ENCODE measurements around the gene HHAT.

- TF ChIP-seq CTCF (IDR thresholded peaks at IDR 0.05; ENCODE audit: low read length), result peak; percentile 70
- TF ChIP-seq EZH2 (optimal IDR thresholded peaks at IDR 0.05; ENCODE audit: low read depth, low read length), result no peak
- no peak for TF ChIP-seq EZH2phosphoT487 (IDR thresholded peaks at IDR 0.05; ENCODE audit: low read length)
Observed at GRCh38 chr1:210292231-210292871, 36.4 kb upstream of the HHAT start.

Data from MM.1S (cell line).